ENCODE data around the gene MOCS2. TPM values are rescaled to one million over a fixed set of nuclear protein-coding genes. Genes with fewer than 3 reads are reported as not detected.
A peak's percentile ranks its signal among the peaks of the same experiment; 100 is the strongest.

MOCS2 gene
- total RNA-seq, 1 donor from 2014 or later = 22.5 TPM

GRCh38 chr5:53109056-53109442, 508 bp downstream of the MOCS2 start:
- peak overlapping the region; percentile 96 for H3K4me3 Mint-ChIP-seq
- no peak for DNase-seq (ENCODE audit: extremely low spot score, unreplicated experiment)
- H3K27me3 Mint-ChIP-seq = no peaks in the 10 kb centered on the region
- H3K4me1 Mint-ChIP-seq (ENCODE audit: unreplicated experiment) = peaks cover 4% of the 10 kb centered on the region
- H3K9me3 Mint-ChIP-seq = no peaks in the 10 kb centered on the region
- H3K27ac Mint-ChIP-seq = peak overlapping the region; percentile 86
- H3K36me3 Mint-ChIP-seq = peaks cover 9% of the 10 kb centered on the region
- TF ChIP-seq, protein P1, sequence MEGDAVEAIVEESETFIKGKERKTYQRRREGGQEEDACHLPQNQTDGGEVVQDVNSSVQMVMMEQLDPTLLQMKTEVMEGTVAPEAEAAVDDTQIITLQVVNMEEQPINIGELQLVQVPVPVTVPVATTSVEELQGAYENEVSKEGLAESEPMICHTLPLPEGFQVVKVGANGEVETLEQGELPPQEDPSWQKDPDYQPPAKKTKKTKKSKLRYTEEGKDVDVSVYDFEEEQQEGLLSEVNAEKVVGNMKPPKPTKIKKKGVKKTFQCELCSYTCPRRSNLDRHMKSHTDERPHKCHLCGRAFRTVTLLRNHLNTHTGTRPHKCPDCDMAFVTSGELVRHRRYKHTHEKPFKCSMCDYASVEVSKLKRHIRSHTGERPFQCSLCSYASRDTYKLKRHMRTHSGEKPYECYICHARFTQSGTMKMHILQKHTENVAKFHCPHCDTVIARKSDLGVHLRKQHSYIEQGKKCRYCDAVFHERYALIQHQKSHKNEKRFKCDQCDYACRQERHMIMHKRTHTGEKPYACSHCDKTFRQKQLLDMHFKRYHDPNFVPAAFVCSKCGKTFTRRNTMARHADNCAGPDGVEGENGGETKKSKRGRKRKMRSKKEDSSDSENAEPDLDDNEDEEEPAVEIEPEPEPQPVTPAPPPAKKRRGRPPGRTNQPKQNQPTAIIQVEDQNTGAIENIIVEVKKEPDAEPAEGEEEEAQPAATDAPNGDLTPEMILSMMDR (conservative IDR thresholded peaks at IDR 0.05) = no peak

DNA sequence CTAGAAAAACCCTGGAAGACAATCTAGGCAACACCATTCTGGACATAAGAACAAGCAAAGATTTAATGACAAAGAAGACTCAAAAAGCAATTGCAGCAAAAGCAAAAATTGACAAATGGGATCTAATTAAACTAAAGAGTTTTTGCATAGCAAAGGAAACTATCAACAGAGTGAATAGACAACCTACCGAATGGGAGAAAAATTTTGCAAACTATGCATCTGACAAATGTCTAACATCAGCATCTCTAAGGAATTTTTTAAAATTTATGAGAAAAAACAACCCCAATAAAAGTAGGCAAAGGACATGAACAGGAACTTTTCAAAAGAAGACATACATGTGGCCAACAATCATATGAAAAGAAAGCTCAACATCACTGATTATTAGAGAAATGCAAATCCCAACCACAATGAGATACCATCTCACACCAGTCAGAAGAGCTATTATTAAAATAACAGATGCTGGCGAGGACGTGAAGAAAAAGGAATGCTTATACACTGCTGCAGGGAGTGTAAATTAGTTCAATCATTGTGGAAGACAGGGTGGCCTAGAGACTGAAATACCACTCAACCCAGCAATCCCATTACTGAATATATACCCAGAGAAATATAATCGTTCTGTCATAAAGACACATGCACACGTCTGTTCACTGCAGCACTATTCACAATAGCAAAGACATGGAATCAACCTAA, 3.8 kb downstream of the MOCS2 start:
- Mint-ChIP-seq H3K9me3 (no peaks in the 10 kb centered on the region), H3K4me3 (peak overlapping the region; percentile 20), H3K36me3 (peaks cover 23% of the 10 kb centered on the region), H3K27ac (no peak overlapping the region), H3K27me3 (no peaks in the 10 kb centered on the region), H3K4me1 (ENCODE audit: unreplicated experiment) (peaks cover 4% of the 10 kb centered on the region)
- TF ChIP-seq, protein P1 (conservative IDR thresholded peaks at IDR 0.05) = no peak
- DNase-seq (ENCODE audit: extremely low spot score, unreplicated experiment) = no peak

DNA sequence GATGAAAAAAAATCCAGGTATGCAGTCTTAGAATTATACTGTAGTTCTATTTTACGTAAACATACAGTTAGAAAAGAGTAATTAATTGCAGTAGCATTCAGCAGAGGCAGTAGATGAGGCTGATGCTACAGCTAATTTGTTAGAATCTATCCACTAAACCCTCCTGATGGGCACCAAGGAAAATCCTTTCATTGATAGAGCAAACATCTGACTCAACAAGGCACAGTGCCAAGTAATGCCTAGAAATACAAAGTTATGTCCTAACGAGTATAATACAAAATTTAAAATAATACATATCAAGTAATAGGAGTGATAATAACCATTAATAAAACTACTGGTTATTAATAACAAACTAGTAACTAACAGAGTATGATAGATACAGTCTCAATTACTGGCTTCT, 9.0 kb downstream of the MOCS2 start:
- TF ChIP-seq, protein P1 (conservative IDR thresholded peaks at IDR 0.05) = no peak
- DNase-seq (ENCODE audit: extremely low spot score, unreplicated experiment) = no peak
- Mint-ChIP-seq H3K4me1 (ENCODE audit: unreplicated experiment) (peaks cover 10% of the 10 kb centered on the region), H3K27me3 (no peaks in the 10 kb centered on the region), H3K27ac (no peak overlapping the region), H3K36me3 (peaks cover 20% of the 10 kb centered on the region), H3K4me3 (no peak overlapping the region), H3K9me3 (no peaks in the 10 kb centered on the region)

- H3K9me3 Mint-ChIP-seq = no peaks in the 10 kb centered on the region
- H3K27me3 Mint-ChIP-seq = no peaks in the 10 kb centered on the region
- H3K4me1 Mint-ChIP-seq (ENCODE audit: unreplicated experiment) = peaks cover 10% of the 10 kb centered on the region
- H3K4me3 Mint-ChIP-seq = no peak overlapping the region
- no peak overlapping the region for H3K27ac Mint-ChIP-seq
- peaks cover 20% of the 10 kb centered on the region for H3K36me3 Mint-ChIP-seq
- DNase-seq (ENCODE audit: extremely low spot score, unreplicated experiment) = no peak
- TF ChIP-seq, protein P1 (conservative IDR thresholded peaks at IDR 0.05) = no peak
Measured at GRCh38 chr5:53099546-53099945, 10.0 kb downstream of the MOCS2 start.

- Mint-ChIP-seq H3K4me1 (ENCODE audit: unreplicated experiment) (peaks cover 10% of the 10 kb centered on the region), H3K4me3 (no peak overlapping the region), H3K9me3 (no peaks in the 10 kb centered on the region), H3K27me3 (no peaks in the 10 kb centered on the region), H3K27ac (no peak overlapping the region), H3K36me3 (peaks cover 4% of the 10 kb centered on the region)
- TF ChIP-seq, protein P1 (conservative IDR thresholded peaks at IDR 0.05) = peak; percentile 94
- DNase-seq (ENCODE audit: extremely low spot score, unreplicated experiment) = no peak
Measured at GRCh38 chr5:53095931-53096525, 13.5 kb downstream of the MOCS2 start.
